Kidney (tissue), 14 donors: ENCODE data around the gene SYNDIG1. TPM values are rescaled to one million over a fixed set of nuclear protein-coding genes. Genes with fewer than 3 reads are reported as not detected.

ENCODE experiments used
- DNase-seq, 5 donors: peaks; one replicate each; pipeline ENCODE4 v3.0.0-alpha.2; 2013 to 2020
- FAIRE-seq: peaks from 2 replicates; lab custom pipeline; 2012; peaks lifted over from hg19 to GRCh38; lab: Jason Lieb, UNC
- H3K27ac ChIP-seq, 2 donors: one replicate each; pipeline ENCODE4 v1.7.0; 2013; ENCODE audit warnings: low read depth in 2 of 2, low read length in 2 of 2, inconsistent platforms in 1 of 2
- H3K27me3 ChIP-seq: one replicate; pipeline ENCODE4 v1.7.1; 2013; ENCODE audit warnings: low read length, inconsistent platforms; ENCODE audit not compliant: control insufficient read depth, insufficient read depth
- H3K36me3 ChIP-seq, 3 donors: one replicate each; pipeline versions ENCODE4 v1.7.0 to v1.7.1; 2013; ENCODE audit warnings: low read length in 3 of 3, control low read depth in 1 of 3, inconsistent platforms in 1 of 3; ENCODE audit not compliant: insufficient read depth in 3 of 3, control insufficient read depth in 2 of 3
- H3K4me1 ChIP-seq, 3 donors: one replicate each; pipeline versions ENCODE4 v1.7.0 to v1.7.1; 2013; ENCODE audit warnings: low read length in 3 of 3, inconsistent platforms in 1 of 3, low read depth in 1 of 3; ENCODE audit not compliant: control insufficient read depth in 2 of 3, insufficient read depth in 2 of 3
- H3K4me3 ChIP-seq, 3 donors: one replicate each; pipeline versions ENCODE4 v1.7.0 to v1.8.1; 2013; ENCODE audit warnings: low read length in 3 of 3, control low read depth in 1 of 3, inconsistent platforms in 1 of 3
- H3K9ac ChIP-seq, 3 donors: one replicate each; pipeline versions ENCODE4 v1.7.0 to v1.7.1; 2013; ENCODE audit warnings: low read length in 3 of 3, control low read depth in 1 of 3, inconsistent platforms in 1 of 3
- H3K9me3 ChIP-seq, 3 donors: one replicate each; pipeline versions ENCODE4 v1.7.0 to v1.7.1; 2013; ENCODE audit warnings: low read length in 3 of 3, control low read depth in 1 of 3, inconsistent platforms in 1 of 3; ENCODE audit not compliant: control insufficient read depth in 2 of 3, insufficient read depth in 1 of 3
- CTCF ChIP-seq: IDR thresholded peaks from 3 replicates; pipeline ENCODE4 v1.5.1; 2012; ENCODE audit warnings: mild to moderate bottlenecking, moderate library complexity, borderline replicate concordance; ENCODE audit not compliant: insufficient read depth; ENCODE audit errors: extremely low read depth
- intact Hi-C: fragments of 100-400 bp; cut with DNase I; formaldehyde crosslinking; loops from one replicate; pipeline ENCODE4 v1.11.1; 2022
- polyA plus RNA-seq: library from polyadenylated mRNA; stranded (reverse); fragments of 350-450 nt; fragmentation: Illumina TruSeq; extraction: RNeasy Lipid Tissue Mini Kit (QIAGEN cat#74804); gene quantifications from one replicate; pipeline ENCODE4 v1.2.3, GENCODE V29; 2014; ENCODE audit warnings: low read depth, low replicate concordance; ENCODE audit not compliant: insufficient read depth
- total RNA-seq: library from RNA; stranded (reverse); fragmentation: NEBNext Ultra II Directional; extraction: Animal tissue kit (Norgen Biotek cat#: 25700); gene quantifications from one replicate; pipeline ENCODE4 v1.2.1, GENCODE V29; 2021
- donor health status: control.
- donor health status: control.
- donor health status: control.
- donor health status: control.
- donor health status: control.
- donor health status: DM: yes; HTN: yes; CAD: no.
- donor health status: Normal renal cell carcinoma (clear cell type).

The SYNDIG1 gene
- total and polyA plus RNA-seq, 2 donors from 2014 or later = 5.4 to 8.2 TPM

GRCh38 chr20:24589381-24589780 lies 120.0 kb downstream of the SYNDIG1 start:
- DNase-seq = peak in 1 of 5 donors; percentile 18
- Histone ChIP-seq H3K4me3 (no peak overlapping the region), H3K27me3 (no peaks in the 10 kb centered on the region), H3K27ac (no peak overlapping the region), H3K4me1 (no peaks in the 10 kb centered on the region), H3K9ac (no peak overlapping the region), H3K36me3 (no peaks in the 10 kb centered on the region), H3K9me3 (no peaks in the 10 kb centered on the region)
- no peak for TF ChIP-seq CTCF
- intact Hi-C loops = no loop called here
- no peak for FAIRE-seq

- intact Hi-C loops = no loop called here
- Histone ChIP-seq H3K4me1 (no peaks in the 10 kb centered on the region), H3K9me3 (no peaks in the 10 kb centered on the region), H3K36me3 (no peaks in the 10 kb centered on the region), H3K9ac (no peak overlapping the region), H3K27me3 (no peaks in the 10 kb centered on the region), H3K27ac (no peak overlapping the region), H3K4me3 (no peak overlapping the region)
- no peak for TF ChIP-seq CTCF
- no peak for FAIRE-seq
- peak in 2 of 5 donors; percentile 28 to 31 for DNase-seq
These were observed 120.4 kb downstream of the SYNDIG1 start for GRCh38 chr20:24589815-24590177.

GRCh38 chr20:24590178-24590982 lies 121.0 kb downstream of the SYNDIG1 start:
- Histone ChIP-seq H3K27ac (no peak overlapping the region), H3K36me3 (no peaks in the 10 kb centered on the region), H3K4me1 (no peaks in the 10 kb centered on the region), H3K4me3 (no peak overlapping the region), H3K9me3 (no peaks in the 10 kb centered on the region), H3K27me3 (no peaks in the 10 kb centered on the region), H3K9ac (no peak overlapping the region)
- FAIRE-seq (no peak), DNase-seq (peak in 4 of 5 donors; percentile 20 to 56 (median 28))
- intact Hi-C loops = no loop called here
- no peak for TF ChIP-seq CTCF
